Neural progenitor cell (in vitro differentiated cells): ENCODE data around the gene TRAPPC11. TPM values are rescaled to one million over a fixed set of nuclear protein-coding genes. Genes with fewer than 3 reads are reported as not detected.
A peak's percentile ranks its signal among the peaks of the same experiment; 100 is the strongest.

ENCODE experiments used
- DNase-seq: peaks from one replicate; pipeline ENCODE4 v3.0.0-alpha.2; 2016; ENCODE audit warnings: low spot score
- H2AFZ ChIP-seq: fragments of 200-600 bp; sonication (generic); replicated peaks from 2 replicates; pipeline ENCODE4 v1.6.1; 2016; ENCODE audit warnings: antibody characterized with exemption
- H3F3A ChIP-seq: fragments of 200-600 bp; sonication (generic); 2 replicates; pipeline ENCODE4 v1.6.1; 2016; ENCODE audit warnings: antibody characterized with exemption, low read depth
- H3K27ac ChIP-seq: fragments of 200-600 bp; sonication (generic); 2 replicates; pipeline ENCODE4 v1.5.1; 2016; ENCODE audit warnings: mild to moderate bottlenecking
- H3K27me3 ChIP-seq: fragments of 200-600 bp; sonication (generic); 2 replicates; pipeline ENCODE4 v1.6.1; 2016; ENCODE audit warnings: mild to moderate bottlenecking, moderate library complexity
- H3K36me3 ChIP-seq: fragments of 200-600 bp; sonication (generic); 2 replicates; pipeline ENCODE4 v1.5.1; 2016
- H3K4me1 ChIP-seq: fragments of 200-600 bp; sonication (generic); 2 replicates; pipeline ENCODE4 v1.6.1; 2016; ENCODE audit warnings: mixed run types
- H3K4me2 ChIP-seq: fragments of 200-600 bp; sonication (generic); 2 replicates; pipeline ENCODE4 v1.6.1; 2016
- H3K4me3 ChIP-seq: fragments of 200-600 bp; sonication (generic); 2 replicates; pipeline ENCODE4 v1.5.1; 2016
- H3K79me2 ChIP-seq: fragments of 200-600 bp; sonication (generic); 2 replicates; pipeline ENCODE4 v1.6.1; 2016; ENCODE audit warnings: low read depth
- H3K9ac ChIP-seq: fragments of 200-600 bp; sonication (generic); 2 replicates; pipeline ENCODE4 v1.6.1; 2016
- H3K9me3 ChIP-seq: fragments of 200-600 bp; sonication (generic); 2 replicates; pipeline ENCODE4 v1.5.1; 2016; ENCODE audit warnings: low read depth
- H4K20me1 ChIP-seq: fragments of 200-600 bp; sonication (generic); 2 replicates; pipeline ENCODE4 v1.6.1; 2016; ENCODE audit warnings: low read depth
- H3K27ac Mint-ChIP-seq: 3 replicates; pipeline ENCODE4 v1.8.0; 2021; ENCODE audit warnings: mixed read lengths
- H3K27me3 Mint-ChIP-seq: 2 replicates; pipeline ENCODE4 v1.8.0; 2022; ENCODE audit warnings: low read depth, mild to moderate bottlenecking, inconsistent platforms, moderate library complexity, mixed read lengths; ENCODE audit not compliant: insufficient read depth
- H3K36me3 Mint-ChIP-seq: 3 replicates; pipeline ENCODE4 v1.8.0; 2021; ENCODE audit warnings: mixed read lengths
- H3K4me1 Mint-ChIP-seq: 3 replicates; pipeline ENCODE4 v1.8.0; 2021; ENCODE audit warnings: mixed read lengths
- H3K4me3 Mint-ChIP-seq: 3 replicates; pipeline ENCODE4 v1.8.0; 2021; ENCODE audit warnings: mild to moderate bottlenecking, moderate library complexity, mixed read lengths
- H3K9me3 Mint-ChIP-seq: 3 replicates; pipeline ENCODE4 v1.8.0; 2020; ENCODE audit warnings: mixed read lengths
- EZH2 ChIP-seq: fragments of 200-600 bp; sonication (generic); IDR thresholded peaks from 2 replicates; pipeline ENCODE4 v1.6.1; 2017; ENCODE audit warnings: antibody characterized with exemption, mild to moderate bottlenecking, moderate library complexity
- EZH2phosphoT487 ChIP-seq: fragments of 200-600 bp; sonication (generic); IDR thresholded peaks from 2 replicates; pipeline ENCODE4 v1.6.1; 2017; ENCODE audit warnings: antibody characterized with exemption
- total RNA-seq: library from RNA; depleted of rRNA; stranded (reverse); fragments of >200 nt; gene quantifications from 2 replicates; pipeline ENCODE4 v1.2.3, GENCODE V29; 2015; ENCODE audit warnings: low replicate concordance
- TF ChIP-seq, protein P1 (sequence below): fragments of 200-600 bp; sonication (generic); IDR thresholded peaks from 2 replicates; pipeline ENCODE4 v1.5.1; 2017; ENCODE audit warnings: antibody characterized with exemption, mild to moderate bottlenecking

The TRAPPC11 gene
- total RNA-seq, 1 donor from 2014 or later = 110 TPM

DNA sequence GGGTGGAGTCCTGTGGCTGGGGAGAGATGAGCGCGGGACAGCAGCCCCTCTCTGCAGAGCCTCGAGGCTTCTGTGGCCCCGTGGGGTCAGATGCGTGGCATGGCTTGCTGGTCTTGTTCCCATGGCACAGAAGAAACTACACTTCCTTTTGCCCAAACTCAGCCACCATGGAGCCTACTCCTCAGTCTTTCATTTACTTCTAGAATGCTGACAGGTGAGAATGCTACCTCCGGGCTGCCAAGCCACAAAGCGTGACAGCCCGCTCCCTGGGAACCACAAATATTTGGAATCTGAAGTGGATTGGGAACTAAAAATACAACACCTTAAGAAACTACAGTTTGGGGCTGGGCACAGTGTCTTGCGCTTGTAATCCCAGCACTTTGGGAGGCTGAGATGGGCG lies 98.0 kb downstream of the TRAPPC11 start:
- Histone ChIP-seq H3K4me3 (no peak overlapping the region), H3K36me3 (no peaks in the 10 kb centered on the region), H3K4me1 (no peaks in the 10 kb centered on the region), H3F3A (no peaks in the 10 kb centered on the region), H3K9me3 (no peaks in the 10 kb centered on the region), H3K79me2 (no peaks in the 10 kb centered on the region), H2AFZ (no peak overlapping the region), H3K9ac (no peak overlapping the region), H3K27me3 (no peaks in the 10 kb centered on the region), H3K4me2 (no peak overlapping the region), H3K27ac (no peak overlapping the region), H4K20me1 (no peaks in the 10 kb centered on the region)
- Mint-ChIP-seq H3K4me3 (no peak overlapping the region), H3K36me3 (no peaks in the 10 kb centered on the region), H3K27ac (no peak overlapping the region), H3K9me3 (peaks cover 4% of the 10 kb centered on the region), H3K27me3 (peaks cover 2% of the 10 kb centered on the region), H3K4me1 (peaks cover 2% of the 10 kb centered on the region)
- DNase-seq = no peak
- TF ChIP-seq EZH2phosphoT487 = no peak
- TF ChIP-seq, protein P1, sequence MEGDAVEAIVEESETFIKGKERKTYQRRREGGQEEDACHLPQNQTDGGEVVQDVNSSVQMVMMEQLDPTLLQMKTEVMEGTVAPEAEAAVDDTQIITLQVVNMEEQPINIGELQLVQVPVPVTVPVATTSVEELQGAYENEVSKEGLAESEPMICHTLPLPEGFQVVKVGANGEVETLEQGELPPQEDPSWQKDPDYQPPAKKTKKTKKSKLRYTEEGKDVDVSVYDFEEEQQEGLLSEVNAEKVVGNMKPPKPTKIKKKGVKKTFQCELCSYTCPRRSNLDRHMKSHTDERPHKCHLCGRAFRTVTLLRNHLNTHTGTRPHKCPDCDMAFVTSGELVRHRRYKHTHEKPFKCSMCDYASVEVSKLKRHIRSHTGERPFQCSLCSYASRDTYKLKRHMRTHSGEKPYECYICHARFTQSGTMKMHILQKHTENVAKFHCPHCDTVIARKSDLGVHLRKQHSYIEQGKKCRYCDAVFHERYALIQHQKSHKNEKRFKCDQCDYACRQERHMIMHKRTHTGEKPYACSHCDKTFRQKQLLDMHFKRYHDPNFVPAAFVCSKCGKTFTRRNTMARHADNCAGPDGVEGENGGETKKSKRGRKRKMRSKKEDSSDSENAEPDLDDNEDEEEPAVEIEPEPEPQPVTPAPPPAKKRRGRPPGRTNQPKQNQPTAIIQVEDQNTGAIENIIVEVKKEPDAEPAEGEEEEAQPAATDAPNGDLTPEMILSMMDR = no peak
- no peak for TF ChIP-seq EZH2

DNA sequence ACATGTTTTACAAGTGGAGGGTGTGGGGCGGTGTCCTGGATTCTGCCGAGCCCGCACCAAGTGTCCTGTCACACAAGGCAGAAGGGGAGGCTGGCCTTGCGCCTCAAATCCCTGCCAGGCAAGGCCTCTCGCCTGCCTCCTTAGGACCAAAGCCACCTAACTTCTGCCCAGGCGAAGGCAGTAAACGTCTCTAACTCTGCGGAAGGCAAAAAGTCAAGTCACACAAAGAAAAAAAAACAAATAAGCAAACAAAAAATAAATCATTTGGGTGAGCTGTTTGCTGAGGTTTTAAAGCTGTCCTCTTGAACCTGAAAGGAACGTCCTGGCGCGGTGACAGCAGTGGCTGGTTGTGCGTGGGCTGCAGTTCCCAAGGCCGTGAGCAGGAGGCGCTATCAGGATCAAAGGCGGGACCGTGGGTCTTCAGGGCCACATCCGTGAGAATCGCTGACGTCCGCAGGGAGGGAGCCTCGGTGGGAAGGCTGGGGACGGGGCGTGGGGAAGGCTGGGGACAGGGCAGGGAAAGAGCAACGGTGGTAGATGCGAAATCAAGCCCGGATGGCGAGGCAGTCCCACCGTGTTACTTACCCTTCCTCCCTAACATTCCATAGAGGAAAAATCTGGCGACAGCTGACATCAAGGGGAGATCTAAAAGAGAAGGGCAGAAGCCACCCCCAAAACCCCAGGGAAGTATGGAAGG lies 99.1 kb downstream of the TRAPPC11 start:
- H3K27ac Mint-ChIP-seq = peak overlapping the region; percentile 21
- H3K79me2 ChIP-seq = no peaks in the 10 kb centered on the region
- no peaks in the 10 kb centered on the region for H4K20me1 ChIP-seq
- no peaks in the 10 kb centered on the region for H3K36me3 Mint-ChIP-seq
- no peaks in the 10 kb centered on the region for H3K4me1 ChIP-seq
- no peaks in the 10 kb centered on the region for H3K27me3 ChIP-seq
- no peaks in the 10 kb centered on the region for H3K9me3 ChIP-seq
- H3K4me3 Mint-ChIP-seq = no peak overlapping the region
- H3K9ac ChIP-seq = no peak overlapping the region
- no peak overlapping the region for H3K27ac ChIP-seq
- peak overlapping the region; percentile 14 for H3K4me3 ChIP-seq
- H3F3A ChIP-seq = no peaks in the 10 kb centered on the region
- TF ChIP-seq, protein P1 = peak; percentile 55
- no peak for TF ChIP-seq EZH2
- H3K4me1 Mint-ChIP-seq = peaks cover 2% of the 10 kb centered on the region
- peak overlapping the region; percentile 55 for H3K4me2 ChIP-seq
- H3K27me3 Mint-ChIP-seq = peaks cover 3% of the 10 kb centered on the region
- peak; percentile 37 for DNase-seq
- peaks cover 4% of the 10 kb centered on the region for H3K9me3 Mint-ChIP-seq
- peak overlapping the region; percentile 92 for H2AFZ ChIP-seq
- H3K36me3 ChIP-seq = no peaks in the 10 kb centered on the region

DNA sequence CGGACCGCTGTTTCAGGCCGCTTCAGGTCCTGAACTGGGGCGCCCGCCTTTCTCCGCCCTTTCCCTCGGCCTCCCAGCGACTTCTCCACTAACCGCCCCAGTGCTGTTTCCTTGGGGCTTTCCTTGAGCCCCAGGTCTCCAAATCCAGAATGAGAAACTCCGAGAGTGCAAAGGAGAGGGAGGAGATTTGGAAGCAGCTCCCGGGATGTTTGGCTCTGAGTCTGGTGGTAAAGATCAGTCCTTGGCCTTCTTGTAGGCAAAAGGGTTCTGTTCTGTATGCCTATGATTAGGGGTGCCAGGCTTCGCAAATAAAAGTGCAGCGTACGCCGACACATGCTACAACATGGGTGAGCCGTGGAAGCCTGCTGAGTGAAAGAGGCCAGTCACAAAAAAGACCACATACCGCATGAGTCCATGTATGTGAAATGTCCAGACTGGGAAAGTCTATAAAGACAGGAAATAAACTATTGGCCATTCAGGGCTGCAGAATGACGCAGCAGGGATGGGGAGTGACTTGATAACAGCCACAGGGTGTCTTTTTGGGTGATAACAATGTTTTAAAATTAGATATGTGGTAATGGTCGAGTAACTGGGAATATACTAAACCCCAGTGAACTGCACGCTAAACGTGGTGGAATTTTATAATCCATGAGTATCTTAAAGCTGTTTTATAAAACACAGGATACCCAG lies 99.8 kb downstream of the TRAPPC11 start:
- peak; percentile 25 for DNase-seq
- H3K4me3 Mint-ChIP-seq = no peak overlapping the region
- no peaks in the 10 kb centered on the region for H3K27me3 ChIP-seq
- peak overlapping the region; percentile 92 for H2AFZ ChIP-seq
- H4K20me1 ChIP-seq = no peaks in the 10 kb centered on the region
- H3K79me2 ChIP-seq = no peaks in the 10 kb centered on the region
- H3K4me3 ChIP-seq = peak overlapping the region; percentile 14
- H3K27ac ChIP-seq = no peak overlapping the region
- H3K27ac Mint-ChIP-seq = peak overlapping the region; percentile 76
- H3K4me1 Mint-ChIP-seq = peaks cover 2% of the 10 kb centered on the region
- H3K9ac ChIP-seq = no peak overlapping the region
- H3K4me1 ChIP-seq = no peaks in the 10 kb centered on the region
- H3K4me2 ChIP-seq = peak overlapping the region; percentile 55
- no peaks in the 10 kb centered on the region for H3K36me3 ChIP-seq
- no peak for TF ChIP-seq EZH2
- TF ChIP-seq, protein P1 = no peak
- TF ChIP-seq EZH2phosphoT487 = no peak
- no peaks in the 10 kb centered on the region for H3K36me3 Mint-ChIP-seq
- H3K9me3 ChIP-seq = no peaks in the 10 kb centered on the region
- peaks cover 4% of the 10 kb centered on the region for H3K27me3 Mint-ChIP-seq
- H3F3A ChIP-seq = no peaks in the 10 kb centered on the region
- H3K9me3 Mint-ChIP-seq = peaks cover 6% of the 10 kb centered on the region
